Neutrophil (primary cell): Measurements from ENCODE around the gene SCRN1.

ENCODE experiments used
- H3K27ac ChIP-seq: fragments of 200-600 bp; sonication (generic); 2 replicates; pipeline ENCODE4 v1.5.1; 2016; ENCODE audit warnings: mild to moderate bottlenecking, moderate library complexity
- H3K27me3 ChIP-seq: fragments of 200-600 bp; sonication (generic); 2 replicates; pipeline ENCODE4 v1.6.0; 2016; ENCODE audit warnings: mild to moderate bottlenecking
- H3K36me3 ChIP-seq: fragments of 200-600 bp; sonication (generic); 2 replicates; pipeline ENCODE4 v1.5.1; 2017
- H3K4me1 ChIP-seq, 2 experiments: fragments of 200-600 bp in 1 of 2; sonication (generic) in 1 of 2; 1 replicate in 1 of 2; 2 replicates in 1 of 2; pipeline versions ENCODE4 v1.5.1 to v1.6.1; 2013 to 2016; ENCODE audit warnings: low read depth in 1 of 2, low read length in 1 of 2, mild to moderate bottlenecking in 1 of 2, moderate library complexity in 1 of 2; ENCODE audit not compliant: control insufficient read depth in 1 of 2, insufficient read depth in 1 of 2
- H3K4me3 ChIP-seq, 2 experiments: fragments of 200-600 bp in 1 of 2; sonication (generic) in 1 of 2; 1 replicate in 1 of 2; 2 replicates in 1 of 2; pipeline ENCODE4 v1.5.1; 2013 to 2016; ENCODE audit warnings: low read depth in 1 of 2, low read length in 1 of 2, mild to moderate bottlenecking in 1 of 2, moderate library complexity in 1 of 2
- H3K9me3 ChIP-seq: fragments of 200-600 bp; sonication (generic); 2 replicates; pipeline ENCODE4 v1.5.1; 2016
- CTCF ChIP-seq: fragments of 200-600 bp; sonication (generic); IDR thresholded peaks from 2 replicates; pipeline ENCODE4 v1.5.1; 2016; ENCODE audit warnings: antibody characterized with exemption

SCRN1 gene

GRCh38 chr7:30029696-30030095 is 40.1 kb upstream of the SCRN1 start:
- Histone ChIP-seq H3K4me1 (peaks cover 25 to 31% of the 10 kb centered on the region in 2 experiments), H3K4me3 (peak overlapping the region in 1 of 2 experiments; percentile 82), H3K36me3 (no peaks in the 10 kb centered on the region), H3K9me3 (no peaks in the 10 kb centered on the region), H3K27ac (no peak overlapping the region), H3K27me3 (peaks cover 23% of the 10 kb centered on the region)
- TF ChIP-seq CTCF, result no peak

- peaks cover 23% of the 10 kb centered on the region for H3K27me3 ChIP-seq
- no peaks in the 10 kb centered on the region for H3K9me3 ChIP-seq
- H3K4me3 ChIP-seq, result peak overlapping the region; percentile 82 to 93
- H3K4me1 ChIP-seq, result peaks cover 25 to 31% of the 10 kb centered on the region in 2 experiments
- H3K36me3 ChIP-seq, result no peaks in the 10 kb centered on the region
- no peak for TF ChIP-seq CTCF
- H3K27ac ChIP-seq, result peak overlapping the region; percentile 73
Measured at GRCh38 chr7:30028749-30029635, 39.4 kb upstream of the SCRN1 start.

GRCh38 chr7:30028216-30028748 is 38.7 kb upstream of the SCRN1 start, which contains the start of gene PLEKHA8:
Gene PLEKHA8 (plus strand): TSS chr7:30028412. CDS start chr7:30028763, 351 bp downstream.
- Histone ChIP-seq H3K4me3 (peak within 1 kb of the TSS; percentile 82 to 93), H3K27me3 (peaks cover 23% of the 10 kb centered on the region), H3K36me3 (no peaks in the 10 kb centered on the region), H3K9me3 (no peaks in the 10 kb centered on the region), H3K27ac (peak within 1 kb of the TSS; percentile 73), H3K4me1 (peaks cover 25 to 31% of the 10 kb centered on the region in 2 experiments)
- peak; percentile 5 for TF ChIP-seq CTCF

GRCh38 chr7:30027740-30028215 is 38.2 kb upstream of the SCRN1 start:
- H3K36me3 ChIP-seq, result no peaks in the 10 kb centered on the region
- peaks cover 23% of the 10 kb centered on the region for H3K27me3 ChIP-seq
- peak overlapping the region; percentile 82 to 93 for H3K4me3 ChIP-seq
- no peak for TF ChIP-seq CTCF
- peak overlapping the region; percentile 73 for H3K27ac ChIP-seq
- peaks cover 25 to 31% of the 10 kb centered on the region in 2 experiments for H3K4me1 ChIP-seq
- no peaks in the 10 kb centered on the region for H3K9me3 ChIP-seq

GRCh38 chr7:30027065-30027456 is 37.5 kb upstream of the SCRN1 start:
- Histone ChIP-seq H3K27ac (peak overlapping the region; percentile 73), H3K27me3 (peaks cover 23% of the 10 kb centered on the region), H3K4me3 (peak overlapping the region; percentile 82 to 93), H3K4me1 (peaks cover 25 to 31% of the 10 kb centered on the region in 2 experiments), H3K9me3 (no peaks in the 10 kb centered on the region), H3K36me3 (no peaks in the 10 kb centered on the region)
- TF ChIP-seq CTCF, result no peak
